HEK293 (cell line): ENCODE results near the gene MTCH1.

Source experiments
- CTCF ChIA-PET: fragments of 350-600 bp; formaldehyde crosslinking; extraction: SDS; loops from one replicate; lab custom pipeline; 2021; ENCODE audit warnings: antibody characterized with exemption; lab: Yijun Ruan, JAX
- POLR2A ChIA-PET: fragments of 300-600 bp; formaldehyde crosslinking; extraction: SDS; loops from one replicate; lab custom pipeline; 2020; ENCODE audit warnings: antibody characterized with exemption, inconsistent platforms; lab: Yijun Ruan, JAX
- H3K27ac ChIP-seq: fragments of 200-500 bp; sonication (Bioruptor generic); 2 replicates; pipeline ENCODE4 v1.5.1; 2014; ENCODE audit warnings: low read depth, low read length, control low read depth, inconsistent platforms; ENCODE audit errors: extremely low read depth
- H3K36me3 ChIP-seq, 2 experiments: fragments of 200-500 bp in 1 of 2; sonication (Bioruptor generic) in 1 of 2; 1 replicate in 1 of 2; 2 replicates in 1 of 2; pipeline ENCODE4 v1.5.1; 2014 to 2017; ENCODE audit warnings: inconsistent platforms in 2 of 2, low read length in 2 of 2; ENCODE audit not compliant: control insufficient read depth in 2 of 2, insufficient read depth in 1 of 2
- H3K4me1 ChIP-seq: fragments of 200-500 bp; sonication (Bioruptor generic); 2 replicates; pipeline ENCODE4 v1.5.1; 2014; ENCODE audit warnings: mild to moderate bottlenecking, low read length, inconsistent platforms; ENCODE audit not compliant: control insufficient read depth, insufficient read depth
- H3K4me3 ChIP-seq: 2 replicates; pipeline ENCODE4 v1.5.1; 2011; ENCODE audit warnings: low read depth, mild to moderate bottlenecking, control low read depth, low read length, moderate library complexity
- H3K9me3 ChIP-seq: fragments of 200-500 bp; sonication (Bioruptor generic); 2 replicates; pipeline ENCODE4 v1.5.1; 2014; ENCODE audit warnings: low read depth, low read length, inconsistent platforms; ENCODE audit not compliant: control insufficient read depth, insufficient read depth
- KLF16 ChIP-seq: fragments of 450-650 bp; formaldehyde crosslinking; IDR thresholded peaks from 2 replicates; pipeline ENCODE4 v1.5.1; 2017; ENCODE audit warnings: missing biosample characterization, missing genetic modification characterization
- MZF1 ChIP-seq: fragments of 450-650 bp; formaldehyde crosslinking; IDR thresholded peaks from 2 replicates; pipeline ENCODE4 v1.5.1; 2017; ENCODE audit warnings: missing biosample characterization, missing genetic modification characterization, borderline replicate concordance
- SP3 ChIP-seq: fragments of 450-650 bp; formaldehyde crosslinking; IDR thresholded peaks from 2 replicates; pipeline ENCODE4 v1.5.1; 2016; ENCODE audit warnings: missing biosample characterization, missing genetic modification characterization
- YY1 ChIP-seq: fragments of 450-650 bp; formaldehyde crosslinking; IDR thresholded peaks from 2 replicates; pipeline ENCODE4 v1.5.1; 2018; ENCODE audit warnings: missing biosample characterization, missing genetic modification characterization
- ZBTB1 ChIP-seq: fragments of 450-650 bp; formaldehyde crosslinking; IDR thresholded peaks from 2 replicates; pipeline ENCODE4 v1.5.1; 2016; ENCODE audit warnings: missing biosample characterization, missing genetic modification characterization
- ZBTB48 ChIP-seq: fragments of 450-650 bp; formaldehyde crosslinking; IDR thresholded peaks from 2 replicates; pipeline ENCODE4 v1.5.1; 2016; ENCODE audit warnings: missing biosample characterization, missing genetic modification characterization
- ZNF114 ChIP-seq: fragments of 450-650 bp; formaldehyde crosslinking; IDR thresholded peaks from 2 replicates; pipeline ENCODE4 v1.5.0; 2017; ENCODE audit warnings: missing biosample characterization, missing genetic modification characterization
- ZNF174 ChIP-seq: fragments of 450-650 bp; formaldehyde crosslinking; IDR thresholded peaks from 2 replicates; pipeline ENCODE4 v1.5.0; 2017; ENCODE audit warnings: missing biosample characterization, mild to moderate bottlenecking, missing genetic modification characterization
- ZNF184 ChIP-seq: fragments of 450-650 bp; IDR thresholded peaks from 2 replicates; pipeline ENCODE4 v1.5.1; 2018; ENCODE audit warnings: missing biosample characterization, mild to moderate bottlenecking, missing genetic modification characterization
- ZNF19 ChIP-seq: fragments of 450-650 bp; formaldehyde crosslinking; IDR thresholded peaks from 2 replicates; pipeline ENCODE4; 2016; ENCODE audit warnings: missing biosample characterization, missing genetic modification characterization, low read depth
- ZNF221 ChIP-seq: fragments of 450-650 bp; formaldehyde crosslinking; IDR thresholded peaks from 2 replicates; pipeline ENCODE4 v1.5.1; 2017; ENCODE audit warnings: missing biosample characterization, missing genetic modification characterization, borderline replicate concordance
- ZNF302 ChIP-seq: fragments of 450-650 bp; formaldehyde crosslinking; IDR thresholded peaks from 2 replicates; pipeline ENCODE4 v1.5.1; 2016; ENCODE audit warnings: missing biosample characterization, missing genetic modification characterization, low read depth
- ZNF324 ChIP-seq: fragments of 450-650 bp; formaldehyde crosslinking; IDR thresholded peaks from 2 replicates; pipeline ENCODE4 v1.5.1; 2016; ENCODE audit warnings: missing biosample characterization, missing genetic modification characterization
- ZNF350 ChIP-seq: fragments of 450-650 bp; formaldehyde crosslinking; IDR thresholded peaks from 2 replicates; pipeline ENCODE4 v1.5.0; 2017; ENCODE audit warnings: missing biosample characterization, mild to moderate bottlenecking, missing genetic modification characterization
- ZNF416 ChIP-seq: fragments of 450-650 bp; formaldehyde crosslinking; IDR thresholded peaks from 2 replicates; pipeline ENCODE4 v1.5.1; 2016; ENCODE audit warnings: missing biosample characterization, missing genetic modification characterization
- ZNF48 ChIP-seq: fragments of 450-650 bp; formaldehyde crosslinking; IDR thresholded peaks from 2 replicates; pipeline ENCODE4 v1.5.1; 2016; ENCODE audit warnings: missing biosample characterization, missing genetic modification characterization
- ZNF530 ChIP-seq: fragments of 450-650 bp; formaldehyde crosslinking; IDR thresholded peaks from 2 replicates; pipeline ENCODE4 v1.5.1; 2016; ENCODE audit warnings: low read depth, missing biosample characterization, missing genetic modification characterization
- ZNF549 ChIP-seq: fragments of 450-650 bp; IDR thresholded peaks from 2 replicates; pipeline ENCODE4 v1.5.1; 2018; ENCODE audit warnings: missing biosample characterization, missing genetic modification characterization, mild to moderate bottlenecking, inconsistent platforms, moderate library complexity
- ZNF560 ChIP-seq: fragments of 450-650 bp; formaldehyde crosslinking; IDR thresholded peaks from 2 replicates; pipeline ENCODE4 v1.5.1; 2017; ENCODE audit warnings: missing biosample characterization, missing genetic modification characterization, borderline replicate concordance
- ZNF596 ChIP-seq: fragments of 450-650 bp; IDR thresholded peaks from 2 replicates; pipeline ENCODE4 v1.5.0; 2018; ENCODE audit warnings: missing biosample characterization, mild to moderate bottlenecking, missing genetic modification characterization, moderate library complexity
- ZNF626 ChIP-seq: fragments of 450-650 bp; sonication (Bioruptor Pico); formaldehyde crosslinking; IDR thresholded peaks from 2 replicates; pipeline ENCODE4 v1.5.1; 2018; ENCODE audit warnings: missing biosample characterization, missing genetic modification characterization, inconsistent platforms
- ZNF785 ChIP-seq: fragments of 450-650 bp; formaldehyde crosslinking; IDR thresholded peaks from 2 replicates; pipeline ENCODE4 v1.5.1; 2016; ENCODE audit warnings: missing biosample characterization, missing genetic modification characterization
- ZSCAN16 ChIP-seq: fragments of 450-650 bp; formaldehyde crosslinking; IDR thresholded peaks from 2 replicates; pipeline ENCODE4 v1.5.1; 2016; ENCODE audit warnings: missing biosample characterization, missing genetic modification characterization
- TF ChIP-seq, protein P1 (sequence below): IDR thresholded peaks from 2 replicates; pipeline ENCODE4 v1.6.1; 2011; ENCODE audit warnings: mild to moderate bottlenecking, low read depth, low read length, borderline replicate concordance
- TF ChIP-seq, protein P2 (sequence below): fragments of 450-650 bp; formaldehyde crosslinking; IDR thresholded peaks from 2 replicates; pipeline ENCODE4 v1.5.1; 2016; ENCODE audit warnings: missing biosample characterization, missing genetic modification characterization
- TF ChIP-seq, protein P3 (sequence below): fragments of 450-650 bp; formaldehyde crosslinking; IDR thresholded peaks from 2 replicates; pipeline ENCODE4 v1.5.1; 2016; ENCODE audit warnings: missing biosample characterization, missing genetic modification characterization

Gene MTCH1

DNA sequence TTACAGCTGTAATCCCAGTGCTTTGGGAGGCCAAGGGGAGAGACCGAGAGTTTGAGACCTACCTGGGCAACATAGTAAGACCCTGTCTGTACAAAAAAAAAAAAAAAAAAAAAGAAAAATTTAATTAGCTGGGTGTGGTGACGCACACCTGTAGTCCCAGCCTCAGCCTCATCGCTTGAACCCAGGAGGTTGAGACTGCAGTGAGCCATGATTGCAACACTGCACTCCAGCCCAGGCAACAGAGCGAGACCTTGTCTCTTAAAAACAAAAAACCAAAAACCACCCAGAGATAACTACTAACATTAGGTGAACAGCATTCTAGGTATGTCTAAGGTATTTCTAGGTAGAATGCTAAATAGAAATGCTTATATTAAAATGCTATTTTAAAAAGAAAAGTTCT lies 52.5 kb downstream of the MTCH1 start:
- Histone ChIP-seq H3K4me1 (peaks cover 4% of the 10 kb centered on the region; the same call in 1 of the 2 replicates), H3K4me3 (no peak overlapping the region), H3K9me3 (no peaks in the 10 kb centered on the region), H3K27ac (no peak overlapping the region), H3K36me3 (no peaks in the 10 kb centered on the region)
- ChIA-PET CTCF (interaction anchor here (0.6 to 2.2 kb wide), 3 partner anchors 81 to 282 kb away, joined by 3 to 8 read pairs (median 3); no protein-coding TSS in a partner anchor), POLR2A (interaction anchor here (0.6 kb wide), 1 partner anchor 73 kb away, joined by 3 read pairs; no protein-coding TSS in a partner anchor)
- no peak for TF ChIP-seq ZBTB48 (tag by site-specific recombination)
- TF ChIP-seq ZNF350, result no peak
- no peak for TF ChIP-seq ZNF302 (tag by site-specific recombination)
- TF ChIP-seq ZNF626 (tag by site-specific recombination), result no peak
- TF ChIP-seq ZNF785 (tag by site-specific recombination), result no peak
- TF ChIP-seq ZNF184 (tag by site-specific recombination), result no peak
- TF ChIP-seq ZNF324 (tag by site-specific recombination), result no peak
- no peak for TF ChIP-seq MZF1 (tag by site-specific recombination)
- TF ChIP-seq ZNF19, result no peak
- TF ChIP-seq YY1 (tag by site-specific recombination), result no peak
- TF ChIP-seq ZNF530 (tag by site-specific recombination), result no peak
- TF ChIP-seq ZNF596 (tag by site-specific recombination), result no peak
- no peak for TF ChIP-seq ZNF174 (tag by site-specific recombination)
- TF ChIP-seq ZNF416 (tag by site-specific recombination), result no peak
- TF ChIP-seq ZNF560, result no peak
- no peak for TF ChIP-seq ZBTB1
- no peak for TF ChIP-seq SP3 (tag by site-specific recombination)
- TF ChIP-seq ZSCAN16 (tag by site-specific recombination), result no peak

DNA sequence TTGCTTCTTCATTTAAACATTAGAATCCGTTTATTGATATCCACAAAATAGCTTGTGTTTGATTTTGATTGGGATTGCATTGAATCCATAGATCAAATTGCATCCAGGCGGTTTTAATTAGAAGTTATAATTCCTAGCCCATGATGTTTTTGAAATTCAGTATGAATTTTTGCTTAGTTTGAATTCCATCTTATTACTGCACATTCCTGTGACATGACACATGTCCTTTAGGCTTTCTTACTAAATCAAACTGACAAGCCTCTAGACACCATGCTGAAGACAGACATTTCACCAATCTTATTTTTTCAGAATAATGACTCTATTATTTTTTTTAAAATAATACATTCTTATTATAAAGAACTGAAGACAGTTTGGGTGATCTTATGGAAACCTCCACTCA lies 52.9 kb downstream of the MTCH1 start:
- H3K4me1 ChIP-seq, result peaks cover 4% of the 10 kb centered on the region; the same call in 1 of the 2 replicates
- ChIA-PET POLR2A (interaction anchor here (0.6 kb wide), 1 partner anchor 72 kb away, joined by 3 read pairs; no protein-coding TSS in a partner anchor), CTCF (interaction anchor here (0.6 to 2.2 kb wide), 3 partner anchors 80 to 281 kb away, joined by 3 to 8 read pairs (median 3); no protein-coding TSS in a partner anchor)
- H3K27ac ChIP-seq, result no peak overlapping the region
- H3K36me3 ChIP-seq, result no peaks in the 10 kb centered on the region
- H3K4me3 ChIP-seq, result no peak overlapping the region
- H3K9me3 ChIP-seq, result no peaks in the 10 kb centered on the region
- TF ChIP-seq, protein P1, sequence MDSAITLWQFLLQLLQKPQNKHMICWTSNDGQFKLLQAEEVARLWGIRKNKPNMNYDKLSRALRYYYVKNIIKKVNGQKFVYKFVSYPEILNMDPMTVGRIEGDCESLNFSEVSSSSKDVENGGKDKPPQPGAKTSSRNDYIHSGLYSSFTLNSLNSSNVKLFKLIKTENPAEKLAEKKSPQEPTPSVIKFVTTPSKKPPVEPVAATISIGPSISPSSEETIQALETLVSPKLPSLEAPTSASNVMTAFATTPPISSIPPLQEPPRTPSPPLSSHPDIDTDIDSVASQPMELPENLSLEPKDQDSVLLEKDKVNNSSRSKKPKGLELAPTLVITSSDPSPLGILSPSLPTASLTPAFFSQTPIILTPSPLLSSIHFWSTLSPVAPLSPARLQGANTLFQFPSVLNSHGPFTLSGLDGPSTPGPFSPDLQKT, result no peak
- no peak for TF ChIP-seq ZNF416 (tag by site-specific recombination)
- TF ChIP-seq KLF16 (tag by site-specific recombination), result no peak
- TF ChIP-seq ZNF549, result no peak
- TF ChIP-seq, protein P2, sequence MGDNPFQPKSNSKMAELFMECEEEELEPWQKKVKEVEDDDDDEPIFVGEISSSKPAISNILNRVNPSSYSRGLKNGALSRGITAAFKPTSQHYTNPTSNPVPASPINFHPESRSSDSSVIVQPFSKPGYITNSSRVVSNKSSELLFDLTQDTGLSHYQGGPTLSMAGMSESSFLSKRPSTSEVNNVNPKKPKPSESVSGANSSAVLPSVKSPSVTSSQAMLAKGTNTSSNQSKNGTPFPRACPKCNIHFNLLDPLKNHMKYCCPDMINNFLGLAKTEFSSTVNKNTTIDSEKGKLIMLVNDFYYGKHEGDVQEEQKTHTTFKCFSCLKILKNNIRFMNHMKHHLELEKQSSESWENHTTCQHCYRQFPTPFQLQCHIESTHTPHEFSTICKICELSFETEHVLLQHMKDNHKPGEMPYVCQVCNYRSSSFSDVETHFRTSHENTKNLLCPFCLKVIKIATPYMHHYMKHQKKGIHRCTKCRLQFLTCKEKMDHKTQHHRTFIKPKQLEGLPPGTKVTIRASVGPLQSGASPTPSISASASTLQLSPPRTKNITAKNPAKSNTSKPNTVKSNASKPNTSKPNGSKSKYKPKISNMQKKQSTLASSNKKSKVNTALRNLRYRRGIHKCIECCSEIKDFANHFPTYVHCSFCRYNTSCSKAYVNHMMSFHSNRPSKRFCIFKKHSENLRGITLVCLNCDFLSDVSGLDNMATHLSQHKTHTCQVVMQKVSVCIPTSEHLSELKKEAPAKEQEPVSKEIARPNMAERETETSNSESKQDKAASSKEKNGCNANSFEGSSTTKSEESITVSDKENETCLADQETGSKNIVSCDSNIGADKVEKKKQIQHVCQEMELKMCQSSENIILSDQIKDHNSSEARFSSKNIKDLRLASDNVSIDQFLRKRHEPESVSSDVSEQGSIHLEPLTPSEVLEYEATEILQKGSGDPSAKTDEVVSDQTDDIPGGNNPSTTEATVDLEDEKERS (tag by site-specific recombination), result no peak
- TF ChIP-seq ZNF48 (tag by site-specific recombination), result no peak
- no peak for TF ChIP-seq ZNF114
- TF ChIP-seq, protein P3, sequence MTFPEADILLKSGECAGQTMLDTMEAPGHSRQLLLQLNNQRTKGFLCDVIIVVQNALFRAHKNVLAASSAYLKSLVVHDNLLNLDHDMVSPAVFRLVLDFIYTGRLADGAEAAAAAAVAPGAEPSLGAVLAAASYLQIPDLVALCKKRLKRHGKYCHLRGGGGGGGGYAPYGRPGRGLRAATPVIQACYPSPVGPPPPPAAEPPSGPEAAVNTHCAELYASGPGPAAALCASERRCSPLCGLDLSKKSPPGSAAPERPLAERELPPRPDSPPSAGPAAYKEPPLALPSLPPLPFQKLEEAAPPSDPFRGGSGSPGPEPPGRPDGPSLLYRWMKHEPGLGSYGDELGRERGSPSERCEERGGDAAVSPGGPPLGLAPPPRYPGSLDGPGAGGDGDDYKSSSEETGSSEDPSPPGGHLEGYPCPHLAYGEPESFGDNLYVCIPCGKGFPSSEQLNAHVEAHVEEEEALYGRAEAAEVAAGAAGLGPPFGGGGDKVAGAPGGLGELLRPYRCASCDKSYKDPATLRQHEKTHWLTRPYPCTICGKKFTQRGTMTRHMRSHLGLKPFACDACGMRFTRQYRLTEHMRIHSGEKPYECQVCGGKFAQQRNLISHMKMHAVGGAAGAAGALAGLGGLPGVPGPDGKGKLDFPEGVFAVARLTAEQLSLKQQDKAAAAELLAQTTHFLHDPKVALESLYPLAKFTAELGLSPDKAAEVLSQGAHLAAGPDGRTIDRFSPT, result no peak
- TF ChIP-seq ZNF221 (tag by site-specific recombination), result no peak
- no peak for TF ChIP-seq MZF1 (tag by site-specific recombination)
